ELR (cell line): Measurements from ENCODE around the gene RFNG.
A peak's percentile ranks its signal among the peaks of the same experiment; 100 is the strongest.

ENCODE experiments used
- DNase-seq: peaks from one replicate; pipeline ENCODE4 v3.0.0-alpha.2; 2015; ENCODE audit warnings: low read depth

The RFNG gene

GRCh38 chr17:82025401-82026107 lies 26.1 kb downstream of the RFNG start:
- DNase-seq: no peak

- no peak for DNase-seq
These were observed 26.8 kb downstream of the RFNG start for GRCh38 chr17:82024859-82025258.

DNA sequence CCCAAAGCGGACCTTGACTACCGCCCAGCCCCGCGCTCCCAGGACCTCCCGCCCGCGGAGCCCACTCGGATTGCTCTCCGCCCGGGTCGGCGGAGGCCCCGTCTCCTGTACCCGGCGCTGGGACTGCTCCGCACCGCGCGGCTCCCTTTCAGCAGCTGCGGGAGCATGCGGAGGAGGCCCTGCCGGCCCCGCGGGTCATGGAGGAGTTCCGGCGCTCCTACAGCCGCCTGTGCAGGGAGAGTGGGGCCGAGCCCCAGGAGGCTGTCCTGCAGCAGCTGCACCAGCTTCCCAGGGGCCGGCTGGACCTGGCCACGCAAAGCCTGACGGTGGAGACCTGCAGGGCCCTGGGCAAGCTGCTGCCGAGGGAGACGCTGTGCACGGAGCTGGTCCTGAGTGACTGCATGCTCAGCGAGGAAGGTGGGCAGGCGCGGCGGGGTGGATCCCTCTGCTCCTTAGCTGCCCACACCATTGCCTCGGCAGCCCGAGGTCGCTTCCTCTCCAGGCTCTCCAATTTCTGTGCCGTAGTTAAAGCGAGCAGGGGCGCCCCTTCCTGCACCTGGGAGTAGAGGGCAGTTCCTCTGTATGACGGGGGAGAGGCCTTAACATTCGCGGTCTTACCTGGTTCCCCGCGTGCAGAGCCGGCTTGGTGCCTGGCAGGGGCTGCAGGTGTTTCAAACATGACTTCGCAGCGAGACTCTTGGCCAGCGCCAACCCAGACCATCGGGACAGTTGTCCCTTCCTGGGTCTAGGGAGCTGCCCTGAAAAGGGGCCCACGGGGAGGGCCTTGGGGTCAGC lies 28.0 kb downstream of the RFNG start:
- DNase-seq: peak; percentile 45

DNA sequence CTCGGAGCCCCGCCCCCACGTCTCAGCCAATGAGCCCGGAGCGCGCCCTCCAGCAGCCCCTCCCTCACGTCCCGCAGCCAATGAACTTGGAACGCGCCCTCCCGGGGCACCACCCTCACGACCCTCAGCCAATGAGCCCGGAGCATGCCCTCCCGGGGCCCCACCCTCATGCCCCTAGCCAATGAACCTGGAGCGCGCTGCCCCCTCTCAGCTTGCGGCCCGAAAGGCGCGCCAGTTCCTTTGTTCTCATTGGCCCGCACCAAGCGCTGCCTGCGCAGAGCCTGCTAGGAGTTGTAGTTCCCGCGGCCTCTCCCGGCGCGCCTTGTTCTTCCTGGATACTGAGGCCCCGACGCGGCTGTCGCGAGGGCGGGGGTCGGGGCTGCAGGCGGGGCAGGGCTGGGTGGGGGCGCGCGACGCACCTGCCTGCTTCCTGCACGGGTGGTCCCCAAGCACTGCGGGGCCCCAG lies 28.6 kb downstream of the RFNG start, which contains the start of gene LRRC45:
TSS of gene LRRC45 (plus strand) at position 325 of the 466 bp plus-strand sequence. CDS start 339 bp downstream, outside the sequence.
- peak; percentile 100 for DNase-seq

DNA sequence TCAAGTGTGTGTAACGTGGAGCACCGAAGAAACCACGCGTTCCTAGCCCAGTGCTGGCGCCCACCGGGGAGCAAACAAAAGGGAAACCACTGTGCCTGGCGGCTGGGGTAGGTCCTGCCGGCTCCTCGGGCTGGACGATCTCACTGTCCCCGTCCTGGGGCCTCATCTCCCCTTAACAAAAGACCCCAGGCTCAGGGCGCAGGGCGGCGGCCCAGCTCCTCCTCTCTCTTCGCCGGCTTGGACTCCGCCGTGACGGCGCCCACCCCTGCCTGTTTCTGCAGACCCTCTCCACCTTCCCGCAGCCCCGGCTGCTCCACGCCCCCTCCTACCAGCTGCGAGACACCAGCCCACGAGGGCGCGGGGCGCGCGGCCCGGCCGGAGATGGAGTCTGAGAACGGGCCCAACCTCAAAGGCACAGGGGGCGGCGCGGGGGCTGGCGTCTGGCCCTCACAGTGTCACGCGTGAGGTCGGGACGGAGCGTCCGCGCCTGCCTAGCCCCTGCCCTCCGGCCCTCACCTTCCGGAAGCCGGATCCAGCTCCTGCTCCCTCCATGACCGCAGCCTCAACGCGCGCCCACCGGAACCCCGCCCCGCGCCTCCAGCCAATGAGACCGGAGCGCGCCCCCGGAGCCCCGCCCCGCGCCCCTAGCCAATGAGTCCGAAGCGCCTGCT lies 29.2 kb downstream of the RFNG start, which contains the start of gene CENPX:
TSS of gene CENPX (minus strand) at position 569 of the 671 bp plus-strand sequence. CDS start at position 552, 17 bp downstream.
- DNase-seq: peak; percentile 43

- DNase-seq: peak; percentile 43
These were observed 29.7 kb downstream of the RFNG start for GRCh38 chr17:82021900-82022309.

GRCh38 chr17:82021107-82021899 lies 30.3 kb downstream of the RFNG start:
- peak; percentile 87 for DNase-seq

- no peak for DNase-seq
These were observed 31.0 kb downstream of the RFNG start for GRCh38 chr17:82020572-82021106.

- peak; percentile 70 for DNase-seq
These were observed 31.7 kb downstream of the RFNG start for GRCh38 chr17:82019690-82020571.

DNA sequence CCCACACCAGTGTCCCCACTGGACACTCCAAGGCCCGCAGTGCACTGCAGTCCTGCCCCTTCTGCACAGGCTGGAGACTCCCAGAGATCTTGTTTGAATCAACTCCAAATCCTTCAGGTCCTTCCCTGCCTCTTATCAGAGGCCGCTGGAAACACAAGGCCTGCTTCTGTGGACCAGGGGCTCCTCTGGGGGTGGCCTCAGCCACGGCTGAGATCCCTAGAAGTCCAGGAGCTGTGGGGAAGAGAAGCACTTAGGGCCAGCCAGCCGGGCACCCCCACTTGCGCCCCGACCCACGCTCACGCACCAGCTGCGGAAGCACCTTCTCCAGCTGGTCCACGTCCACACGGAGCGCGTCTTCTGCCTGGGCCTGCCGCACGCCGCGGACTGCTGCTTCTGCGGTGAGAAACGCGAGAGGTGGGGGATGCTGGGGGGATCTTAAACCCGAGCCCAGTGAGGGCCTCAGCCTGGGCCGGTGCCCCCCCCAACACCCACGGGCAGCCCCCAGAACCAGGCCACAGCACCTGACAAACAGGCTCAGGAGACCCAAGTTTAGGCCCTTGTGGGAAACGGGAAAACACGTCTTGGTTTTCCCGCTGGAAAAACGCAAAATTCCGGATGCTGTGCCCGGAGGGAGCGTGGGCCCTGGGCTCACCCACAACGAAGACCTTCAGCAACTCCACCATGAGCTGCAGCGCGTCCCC lies 32.5 kb downstream of the RFNG start:
- DNase-seq: no peak

GRCh38 chr17:82018152-82018988 lies 33.2 kb downstream of the RFNG start:
- no peak for DNase-seq

GRCh38 chr17:82017612-82018151 lies 33.9 kb downstream of the RFNG start:
- no peak for DNase-seq

GRCh38 chr17:82016875-82017459 lies 34.6 kb downstream of the RFNG start:
- no peak for DNase-seq

DNA sequence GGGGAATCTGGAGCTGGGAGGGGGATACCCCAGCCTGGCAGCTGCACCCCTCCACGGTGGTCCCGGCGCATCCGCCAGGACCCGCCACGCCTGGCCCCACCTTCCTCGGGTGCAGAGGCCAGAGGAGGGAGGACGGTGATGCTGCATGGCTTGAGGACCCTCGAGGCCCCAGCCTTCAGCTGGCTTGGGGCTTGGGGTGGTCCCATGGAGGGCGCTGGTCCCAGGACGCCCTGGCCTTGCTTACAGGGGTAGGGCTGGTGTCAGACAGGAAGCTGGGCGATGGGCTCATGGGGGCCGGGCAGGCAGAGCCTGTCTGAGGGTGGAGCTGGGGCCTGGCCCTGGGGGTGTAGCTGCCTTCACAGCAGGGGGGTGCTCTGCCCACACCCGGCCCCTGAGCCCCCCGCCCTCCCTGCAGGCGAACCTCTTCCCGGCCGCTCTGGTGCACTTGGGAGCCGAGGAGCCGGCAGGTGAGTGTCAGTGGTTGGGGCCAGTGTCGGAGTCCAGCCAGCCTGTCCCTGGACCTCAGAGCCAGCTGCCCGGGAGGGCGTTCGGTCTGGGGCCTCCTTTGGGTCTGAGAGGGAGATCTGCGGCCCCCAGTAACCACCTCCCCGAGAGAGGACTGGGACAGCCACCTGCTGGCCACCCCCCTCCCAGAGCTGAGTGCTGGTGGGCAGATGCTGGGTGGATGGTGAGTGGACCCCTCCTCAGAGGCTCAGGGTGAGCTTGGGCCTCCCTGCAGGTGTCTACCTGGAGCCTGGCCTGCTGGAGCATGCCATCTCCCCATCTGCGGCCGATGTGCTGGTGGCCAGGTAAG lies 35.3 kb downstream of the RFNG start:
- no peak for DNase-seq

DNA sequence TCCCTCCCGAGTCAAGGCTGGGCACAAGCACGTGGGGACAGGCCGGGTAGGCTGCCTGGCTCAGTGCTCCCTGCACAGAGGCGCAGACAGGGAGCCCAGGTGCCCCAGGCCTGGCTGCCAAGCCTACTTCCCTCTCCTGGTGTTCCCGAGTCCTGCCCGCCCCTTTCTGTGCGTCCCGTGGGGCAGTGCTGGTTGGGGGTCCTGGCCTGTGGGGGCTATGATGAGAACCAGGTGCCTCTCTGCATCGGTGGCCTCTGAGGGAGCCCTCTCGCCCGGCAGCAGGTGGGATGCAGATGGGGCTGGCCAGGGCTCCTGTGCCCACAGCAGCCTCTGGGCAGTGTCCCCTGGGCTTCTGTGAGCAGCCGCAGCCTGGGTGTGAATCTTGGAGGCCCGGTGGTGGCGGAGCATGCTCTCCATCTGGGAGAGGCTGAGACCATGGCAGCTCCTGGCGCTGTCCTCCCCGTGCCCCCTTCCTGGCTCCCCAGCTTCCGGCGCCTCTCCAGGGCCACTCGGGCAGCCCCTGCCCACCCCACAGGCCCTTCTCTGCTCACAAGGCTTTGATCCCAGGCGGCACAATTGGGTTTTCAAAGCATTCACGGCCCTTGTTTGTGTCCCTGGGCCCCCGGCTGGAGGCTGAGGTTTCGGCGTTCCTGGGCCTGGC lies 36.2 kb downstream of the RFNG start:
- no peak for DNase-seq

GRCh38 chr17:82014971-82015310 lies 36.7 kb downstream of the RFNG start:
- no peak for DNase-seq

- no peak for DNase-seq
These were observed 37.2 kb downstream of the RFNG start for GRCh38 chr17:82014432-82014831.
